GM12875 (cell line): Measurements from ENCODE around the gene HDAC4.

ENCODE experiments used
- H3K4me3 ChIP-seq: one replicate; pipeline ENCODE4 v1.5.1; 2011; ENCODE audit warnings: low read depth, low read length, control low read depth
- CTCF ChIP-seq: IDR thresholded peaks from 2 replicates; pipeline ENCODE4 v1.5.1; 2011; ENCODE audit warnings: low read depth, mild to moderate bottlenecking, control low read depth, inconsistent platforms, low read length, moderate library complexity, borderline replicate concordance; ENCODE audit not compliant: insufficient read depth

Gene HDAC4

GRCh38 chr2:239168575-239168974 is 232.2 kb downstream of the HDAC4 start:
- no peak for TF ChIP-seq CTCF
- H3K4me3 ChIP-seq: no peak overlapping the region

GRCh38 chr2:239167766-239168444 is 232.9 kb downstream of the HDAC4 start:
- H3K4me3 ChIP-seq: no peak overlapping the region
- no peak for TF ChIP-seq CTCF

- no peak overlapping the region for H3K4me3 ChIP-seq
- no peak for TF ChIP-seq CTCF
These were observed 233.7 kb downstream of the HDAC4 start for GRCh38 chr2:239167011-239167673.

GRCh38 chr2:239166201-239166834 is 234.5 kb downstream of the HDAC4 start:
- H3K4me3 ChIP-seq: no peak overlapping the region
- no peak for TF ChIP-seq CTCF

GRCh38 chr2:239165206-239165831 is 235.5 kb downstream of the HDAC4 start:
- H3K4me3 ChIP-seq: no peak overlapping the region
- TF ChIP-seq CTCF: no peak

- no peak overlapping the region for H3K4me3 ChIP-seq
- no peak for TF ChIP-seq CTCF
These were observed 236.4 kb downstream of the HDAC4 start for GRCh38 chr2:239164335-239164871.
